ENCODE data around the gene EME1. TPM values are rescaled to one million over a fixed set of nuclear protein-coding genes. Genes with fewer than 3 reads are reported as not detected.

The EME1 gene
- total and polyA plus RNA-seq, 2 of the 13 experiments (the other 11 are each of a cell fraction or from before 2014, with no cell fraction given), result 20.7 to 24.6 TPM

- TF ChIP-seq PAXIP1 (CRISPR knock-in tag; conservative IDR thresholded peaks at IDR 0.05), result no peak
- TF ChIP-seq ZFP91 (CRISPR knock-in tag; IDR thresholded peaks at IDR 0.05; ENCODE audit: borderline replicate concordance), result peak; percentile 45; the same call in 1 of the 2 replicates
- TF ChIP-seq, protein P1, sequence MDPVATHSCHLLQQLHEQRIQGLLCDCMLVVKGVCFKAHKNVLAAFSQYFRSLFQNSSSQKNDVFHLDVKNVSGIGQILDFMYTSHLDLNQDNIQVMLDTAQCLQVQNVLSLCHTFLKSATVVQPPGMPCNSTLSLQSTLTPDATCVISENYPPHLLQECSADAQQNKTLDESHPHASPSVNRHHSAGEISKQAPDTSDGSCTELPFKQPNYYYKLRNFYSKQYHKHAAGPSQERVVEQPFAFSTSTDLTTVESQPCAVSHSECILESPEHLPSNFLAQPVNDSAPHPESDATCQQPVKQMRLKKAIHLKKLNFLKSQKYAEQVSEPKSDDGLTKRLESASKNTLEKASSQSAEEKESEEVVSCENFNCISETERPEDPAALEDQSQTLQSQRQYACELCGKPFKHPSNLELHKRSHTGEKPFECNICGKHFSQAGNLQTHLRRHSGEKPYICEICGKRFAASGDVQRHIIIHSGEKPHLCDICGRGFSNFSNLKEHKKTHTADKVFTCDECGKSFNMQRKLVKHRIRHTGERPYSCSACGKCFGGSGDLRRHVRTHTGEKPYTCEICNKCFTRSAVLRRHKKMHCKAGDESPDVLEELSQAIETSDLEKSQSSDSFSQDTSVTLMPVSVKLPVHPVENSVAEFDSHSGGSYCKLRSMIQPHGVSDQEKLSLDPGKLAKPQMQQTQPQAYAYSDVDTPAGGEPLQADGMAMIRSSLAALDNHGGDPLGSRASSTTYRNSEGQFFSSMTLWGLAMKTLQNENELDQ (CRISPR knock-in tag; IDR thresholded peaks at IDR 0.05; ENCODE audit: borderline replicate concordance), result no peak; the same call in 1 of the 2 replicates
- TF ChIP-seq FOXA3 (CRISPR knock-in tag; IDR thresholded peaks at IDR 0.05), result no peak
- TF ChIP-seq MBD4 (IDR thresholded peaks at IDR 0.05; ENCODE audit: borderline replicate concordance, low read length), result no peak
- TF ChIP-seq THAP11 (CRISPR knock-in tag; IDR thresholded peaks at IDR 0.05), result peak; percentile 78
- TF ChIP-seq, protein P2, sequence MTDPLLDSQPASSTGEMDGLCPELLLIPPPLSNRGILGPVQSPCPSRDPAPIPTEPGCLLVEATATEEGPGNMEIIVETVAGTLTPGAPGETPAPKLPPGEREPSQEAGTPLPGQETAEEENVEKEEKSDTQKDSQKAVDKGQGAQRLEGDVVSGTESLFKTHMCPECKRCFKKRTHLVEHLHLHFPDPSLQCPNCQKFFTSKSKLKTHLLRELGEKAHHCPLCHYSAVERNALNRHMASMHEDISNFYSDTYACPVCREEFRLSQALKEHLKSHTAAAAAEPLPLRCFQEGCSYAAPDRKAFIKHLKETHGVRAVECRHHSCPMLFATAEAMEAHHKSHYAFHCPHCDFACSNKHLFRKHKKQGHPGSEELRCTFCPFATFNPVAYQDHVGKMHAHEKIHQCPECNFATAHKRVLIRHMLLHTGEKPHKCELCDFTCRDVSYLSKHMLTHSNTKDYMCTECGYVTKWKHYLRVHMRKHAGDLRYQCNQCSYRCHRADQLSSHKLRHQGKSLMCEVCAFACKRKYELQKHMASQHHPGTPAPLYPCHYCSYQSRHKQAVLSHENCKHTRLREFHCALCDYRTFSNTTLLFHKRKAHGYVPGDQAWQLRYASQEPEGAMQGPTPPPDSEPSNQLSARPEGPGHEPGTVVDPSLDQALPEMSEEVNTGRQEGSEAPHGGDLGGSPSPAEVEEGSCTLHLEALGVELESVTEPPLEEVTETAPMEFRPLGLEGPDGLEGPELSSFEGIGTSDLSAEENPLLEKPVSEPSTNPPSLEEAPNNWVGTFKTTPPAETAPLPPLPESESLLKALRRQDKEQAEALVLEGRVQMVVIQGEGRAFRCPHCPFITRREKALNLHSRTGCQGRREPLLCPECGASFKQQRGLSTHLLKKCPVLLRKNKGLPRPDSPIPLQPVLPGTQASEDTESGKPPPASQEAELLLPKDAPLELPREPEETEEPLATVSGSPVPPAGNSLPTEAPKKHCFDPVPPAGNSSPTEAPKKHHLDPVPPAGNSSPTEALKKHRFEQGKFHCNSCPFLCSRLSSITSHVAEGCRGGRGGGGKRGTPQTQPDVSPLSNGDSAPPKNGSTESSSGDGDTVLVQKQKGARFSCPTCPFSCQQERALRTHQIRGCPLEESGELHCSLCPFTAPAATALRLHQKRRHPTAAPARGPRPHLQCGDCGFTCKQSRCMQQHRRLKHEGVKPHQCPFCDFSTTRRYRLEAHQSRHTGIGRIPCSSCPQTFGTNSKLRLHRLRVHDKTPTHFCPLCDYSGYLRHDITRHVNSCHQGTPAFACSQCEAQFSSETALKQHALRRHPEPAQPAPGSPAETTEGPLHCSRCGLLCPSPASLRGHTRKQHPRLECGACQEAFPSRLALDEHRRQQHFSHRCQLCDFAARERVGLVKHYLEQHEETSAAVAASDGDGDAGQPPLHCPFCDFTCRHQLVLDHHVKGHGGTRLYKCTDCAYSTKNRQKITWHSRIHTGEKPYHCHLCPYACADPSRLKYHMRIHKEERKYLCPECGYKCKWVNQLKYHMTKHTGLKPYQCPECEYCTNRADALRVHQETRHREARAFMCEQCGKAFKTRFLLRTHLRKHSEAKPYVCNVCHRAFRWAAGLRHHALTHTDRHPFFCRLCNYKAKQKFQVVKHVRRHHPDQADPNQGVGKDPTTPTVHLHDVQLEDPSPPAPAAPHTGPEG (CRISPR knock-in tag; IDR thresholded peaks at IDR 0.05), result no peak
- TF ChIP-seq FOSL2 (CRISPR knock-in tag; IDR thresholded peaks at IDR 0.05), result 0 out of 2 replicates have a peak, but pooled peaks have one; percentile 21
- peak; percentile 87; the same call in 1 of the 2 replicates for TF ChIP-seq ZBTB7A (CRISPR knock-in tag; IDR thresholded peaks at IDR 0.05)
- no peak for TF ChIP-seq HNF4A (CRISPR knock-in tag; IDR thresholded peaks at IDR 0.05)
- TF ChIP-seq RBAK (CRISPR knock-in tag; IDR thresholded peaks at IDR 0.05), result no peak; the same call in 1 of the 2 replicates
- no peak for TF ChIP-seq ZNF468 (CRISPR knock-in tag; IDR thresholded peaks at IDR 0.05)
- no peak for TF ChIP-seq AKAP8 (CRISPR knock-in tag; IDR thresholded peaks at IDR 0.05)
- 0 out of 2 replicates have a peak, but pooled peaks have one; percentile 52 for TF ChIP-seq KLF6 (CRISPR knock-in tag; IDR thresholded peaks at IDR 0.05)
Observed at GRCh38 chr17:50426814-50427787, 54.1 kb downstream of the EME1 start (continued).
